ENCODE measurements around the gene DCST2. TPM values are rescaled to one million over a fixed set of nuclear protein-coding genes. Genes with fewer than 3 reads are reported as not detected.

Gene DCST2
- polyA plus RNA-seq, 1 donor, result 0.63 TPM

DNA sequence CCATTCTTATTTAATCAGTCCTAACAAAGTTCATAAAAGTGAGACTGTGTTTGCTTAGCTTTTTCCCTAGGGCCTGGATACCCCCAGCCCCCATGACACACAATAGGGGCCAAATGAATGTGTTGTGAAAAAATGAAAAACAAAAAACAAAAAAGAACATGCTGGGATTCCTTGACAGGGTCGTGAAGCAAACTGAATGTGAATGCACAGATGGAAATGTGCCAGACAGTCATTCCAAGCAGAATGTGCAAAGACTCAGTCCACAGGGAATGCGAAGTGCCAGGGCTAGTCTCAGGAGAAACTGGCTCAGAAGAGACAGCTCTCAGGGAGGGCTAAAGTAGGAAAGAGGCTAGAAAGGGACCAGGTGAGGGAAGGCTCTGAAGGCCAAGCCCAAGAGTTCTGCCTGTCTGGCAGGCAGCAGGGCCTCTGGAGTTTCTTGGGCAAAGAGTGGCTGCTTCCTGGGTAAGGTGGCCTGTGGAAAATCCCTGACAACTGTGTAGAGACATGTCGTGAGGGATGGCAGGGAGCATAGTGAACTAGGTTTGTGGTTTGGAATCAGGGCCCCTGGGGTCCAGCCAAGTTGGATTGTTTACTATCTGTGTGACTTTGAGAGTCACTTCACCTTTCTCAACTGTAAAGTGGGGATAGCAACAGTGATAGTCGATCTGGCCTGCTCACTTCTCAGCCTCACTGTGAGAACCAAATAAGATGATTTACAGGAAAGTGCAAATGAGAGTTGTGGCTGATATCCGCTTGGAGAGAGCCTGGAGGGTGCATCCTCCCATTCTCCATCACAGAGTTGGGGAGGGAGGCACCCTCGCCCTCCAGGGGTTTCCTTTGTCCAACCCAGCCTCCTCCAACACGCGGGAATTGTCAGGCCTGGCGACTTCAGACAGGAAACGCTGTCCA, 16.3 kb upstream of the DCST2 start:
- no peak for DNase-seq (ENCODE audit: low read depth)

DNA sequence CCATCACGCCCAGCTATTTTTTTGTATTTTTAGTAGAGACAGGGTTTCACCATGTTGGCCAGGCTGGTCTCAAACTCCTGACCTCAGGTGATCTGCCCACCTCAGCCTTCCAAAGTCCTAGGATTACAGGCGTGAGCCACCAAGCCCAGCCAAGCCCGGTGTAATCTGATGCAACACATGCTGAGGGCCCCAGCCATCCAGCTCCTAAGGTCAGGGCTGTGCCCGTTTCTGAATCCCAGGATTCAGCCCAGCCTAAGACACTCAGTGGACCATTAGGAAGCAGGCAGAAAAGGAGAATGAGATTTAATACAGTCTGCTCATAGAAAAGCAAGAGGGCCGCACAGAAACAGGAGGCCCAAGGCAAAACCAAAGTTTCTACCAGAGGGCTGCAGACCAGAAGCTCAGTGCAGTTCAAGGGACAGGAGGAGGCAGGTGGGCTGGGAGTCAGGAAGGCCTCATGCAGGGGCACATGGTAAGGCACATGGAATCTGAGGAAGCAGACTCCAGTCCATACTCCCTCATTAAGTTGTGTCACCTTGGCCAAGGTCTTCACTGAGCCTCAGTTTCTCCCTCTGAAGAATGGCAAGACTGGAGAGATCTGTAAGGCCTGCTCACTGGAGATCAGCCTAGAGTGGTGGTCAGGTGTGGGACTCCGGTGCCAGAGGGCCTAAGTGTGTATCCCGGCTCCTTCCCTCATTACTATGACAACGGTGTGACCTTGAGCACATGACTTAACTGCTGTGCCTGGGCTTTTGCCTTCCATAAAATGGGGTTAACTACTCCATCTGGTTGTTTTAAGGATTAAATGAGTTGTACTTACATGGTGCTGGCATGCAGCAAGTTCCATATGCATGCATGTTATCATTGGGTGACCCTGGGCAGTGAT, 15.1 kb upstream of the DCST2 start:
- DNase-seq (ENCODE audit: low read depth), result no peak

DNA sequence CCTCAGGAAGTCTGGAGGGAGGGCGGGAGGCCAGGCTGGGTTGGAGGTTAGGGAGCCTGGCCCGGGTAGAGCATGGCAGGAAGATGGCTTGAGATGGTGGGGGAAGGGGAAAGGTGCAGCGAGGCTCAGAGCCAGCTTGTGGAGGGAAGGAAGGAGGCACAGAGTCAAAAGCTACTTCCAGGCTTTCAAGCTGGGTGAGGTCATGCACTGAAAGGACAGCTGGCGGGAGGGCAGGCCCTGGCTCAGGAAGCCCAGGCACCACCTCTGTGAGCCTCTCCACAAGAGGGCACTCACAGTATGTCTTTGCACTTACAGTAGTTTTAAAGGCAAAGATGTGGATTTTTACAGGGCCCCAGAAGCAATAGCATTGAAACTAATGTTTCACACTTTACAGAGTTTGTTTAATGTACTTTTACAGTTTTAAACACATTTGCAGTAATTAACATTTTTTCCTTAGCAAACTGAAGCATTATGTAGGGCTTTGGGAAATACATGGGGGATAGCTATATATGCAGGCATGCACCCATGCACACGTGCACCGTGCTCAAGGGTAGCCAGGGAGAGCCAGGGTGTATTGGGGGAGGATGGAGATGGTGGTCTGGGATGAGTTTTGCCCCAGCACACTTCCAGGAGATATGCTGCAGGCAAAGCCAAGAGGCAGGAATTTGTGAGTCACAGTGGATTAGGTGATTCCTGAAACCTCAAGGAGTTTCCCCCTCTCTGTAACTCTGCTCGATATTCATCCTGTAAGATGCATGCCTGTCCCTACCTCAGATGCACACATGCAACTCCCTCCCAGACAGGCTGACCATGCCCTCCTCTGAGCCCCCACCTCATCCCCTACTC, 11.5 kb upstream of the DCST2 start:
- DNase-seq (ENCODE audit: low read depth), result no peak

DNA sequence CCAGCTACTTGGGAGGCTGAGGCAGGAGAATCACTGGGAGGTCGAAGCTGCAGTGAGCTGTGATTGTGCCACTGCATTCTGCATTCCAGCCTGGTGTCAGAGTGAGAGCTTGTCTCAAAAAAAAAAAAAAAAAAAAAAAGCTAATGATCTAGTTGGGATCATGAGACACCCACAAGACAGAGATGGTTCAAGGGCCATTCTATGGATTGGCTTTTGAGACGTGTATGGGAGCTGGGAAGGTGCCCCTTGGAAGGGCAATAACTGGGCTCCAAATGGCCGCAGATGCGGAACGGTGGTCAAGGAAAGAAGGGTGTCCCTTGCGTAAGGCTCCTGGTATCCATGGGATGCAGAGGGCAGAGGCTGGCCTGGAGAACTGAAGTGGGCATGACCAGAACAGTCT, 10.8 kb upstream of the DCST2 start:
- DNase-seq (ENCODE audit: low read depth), result no peak

DNA sequence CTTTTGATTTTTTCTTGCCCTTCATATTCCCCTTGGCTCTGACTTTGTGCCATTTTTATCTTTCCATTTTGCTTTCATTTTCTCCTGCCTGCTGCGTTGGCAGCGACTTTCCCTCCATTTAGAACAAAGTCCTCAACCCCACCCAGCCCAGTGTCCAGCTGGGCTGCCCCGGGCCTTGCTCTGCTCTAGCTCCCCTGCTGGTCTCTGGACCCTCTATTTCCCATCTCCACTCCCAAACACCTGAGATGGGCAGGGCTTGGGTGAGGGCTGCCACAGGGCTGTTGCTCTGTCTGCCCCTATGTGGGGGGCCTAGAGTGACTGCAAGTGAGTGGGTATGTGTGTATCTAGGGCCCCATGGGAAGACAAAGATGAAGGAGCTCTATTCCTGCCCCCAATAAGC, 10.2 kb upstream of the DCST2 start:
- DNase-seq (ENCODE audit: low read depth), result no peak

DNA sequence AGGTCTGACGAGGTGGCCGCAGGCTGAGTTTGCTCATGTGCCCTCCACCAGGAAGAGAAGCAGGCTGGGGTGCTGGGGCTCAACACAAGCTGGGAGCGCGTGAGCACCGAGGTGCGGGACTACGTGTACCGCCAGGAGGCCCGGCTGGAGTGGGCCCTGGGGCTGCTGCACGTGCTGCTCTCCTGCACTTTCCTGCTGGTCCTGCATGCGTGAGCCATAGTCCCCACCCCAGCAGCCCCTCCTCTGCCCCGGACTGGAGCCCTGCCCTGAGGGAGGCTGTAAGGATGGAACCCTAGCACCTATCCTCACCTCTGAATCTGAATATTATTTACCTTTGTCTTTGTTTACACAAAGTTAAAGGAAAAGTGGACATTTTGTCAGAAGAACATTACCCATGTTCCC, 9.7 kb upstream of the DCST2 start:
- no peak for DNase-seq (ENCODE audit: low read depth)

DNA sequence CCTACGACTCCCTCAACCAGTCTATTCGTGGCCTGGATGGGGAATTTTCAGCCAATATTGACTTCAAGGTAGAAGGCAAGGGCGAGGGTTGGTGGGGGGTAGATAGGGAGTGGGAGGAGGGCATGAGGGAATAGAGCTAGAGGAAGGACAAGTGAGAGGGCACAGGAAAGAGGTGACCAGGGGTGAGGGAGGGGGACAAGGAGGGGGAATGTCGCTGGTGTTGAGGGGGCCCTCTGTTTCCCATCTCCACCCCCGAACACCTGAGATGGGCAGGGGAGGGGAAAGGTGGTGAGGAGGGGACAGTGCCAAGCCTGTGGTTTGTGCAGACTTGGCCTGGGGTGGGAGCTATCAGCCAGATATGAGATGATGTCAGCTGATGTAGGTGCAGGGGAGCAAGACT, 9.2 kb upstream of the DCST2 start:
- no peak for DNase-seq (ENCODE audit: low read depth)

DNA sequence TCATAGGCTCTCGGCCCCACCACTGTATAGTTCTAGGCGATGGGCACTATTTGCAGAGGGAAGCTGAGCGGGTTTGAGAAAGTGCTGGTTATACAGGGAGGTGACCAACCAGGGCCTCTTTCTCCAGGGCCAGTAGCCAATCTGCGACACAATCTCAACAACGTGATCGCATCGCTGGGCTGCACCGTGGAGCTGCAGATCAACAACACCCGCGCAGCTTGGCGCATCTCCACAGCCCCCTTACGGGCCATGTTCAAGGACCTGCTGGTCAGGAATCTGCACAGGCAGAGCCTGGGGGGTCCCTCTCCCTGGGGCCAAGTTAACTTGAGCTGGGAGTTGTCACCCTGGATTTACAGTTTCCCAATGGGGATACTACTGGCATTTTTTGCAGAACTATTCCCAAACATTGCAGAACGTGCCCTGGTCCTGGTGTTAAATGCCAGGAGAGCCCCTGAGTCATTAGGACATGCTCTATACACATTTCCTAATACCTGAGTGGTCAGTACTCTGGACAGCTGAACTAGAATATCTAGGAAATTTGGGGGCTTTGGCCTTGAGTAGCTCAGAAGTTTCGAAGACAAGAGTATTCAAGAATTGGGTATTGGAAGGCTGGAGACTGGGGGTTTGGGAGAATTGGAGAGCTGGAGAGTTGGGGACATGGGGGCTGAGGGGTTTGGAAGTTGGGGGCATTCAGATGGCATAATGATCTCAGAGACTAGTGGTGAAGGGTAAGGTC, 6.9 kb upstream of the DCST2 start:
- no peak for DNase-seq (ENCODE audit: low read depth)

DNA sequence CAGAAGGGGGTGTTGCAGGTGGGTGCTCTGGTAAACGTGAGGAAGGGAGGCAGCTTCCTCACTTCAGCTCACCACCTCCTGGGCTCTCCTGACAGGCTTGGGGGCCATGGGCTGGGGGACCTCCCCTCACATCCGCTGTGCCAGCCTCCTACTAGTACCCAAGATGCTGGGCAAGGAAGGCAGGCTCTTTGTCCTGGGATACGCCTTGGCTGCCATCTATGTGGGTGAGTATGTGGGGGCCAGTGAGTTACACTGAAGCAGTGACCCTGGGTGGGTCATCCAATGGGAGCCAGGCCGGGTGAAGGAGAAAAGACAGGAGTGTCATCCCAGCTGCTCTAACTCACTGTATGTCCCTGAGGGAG, 5.7 kb upstream of the DCST2 start:
- DNase-seq (ENCODE audit: low read depth), result no peak

DNA sequence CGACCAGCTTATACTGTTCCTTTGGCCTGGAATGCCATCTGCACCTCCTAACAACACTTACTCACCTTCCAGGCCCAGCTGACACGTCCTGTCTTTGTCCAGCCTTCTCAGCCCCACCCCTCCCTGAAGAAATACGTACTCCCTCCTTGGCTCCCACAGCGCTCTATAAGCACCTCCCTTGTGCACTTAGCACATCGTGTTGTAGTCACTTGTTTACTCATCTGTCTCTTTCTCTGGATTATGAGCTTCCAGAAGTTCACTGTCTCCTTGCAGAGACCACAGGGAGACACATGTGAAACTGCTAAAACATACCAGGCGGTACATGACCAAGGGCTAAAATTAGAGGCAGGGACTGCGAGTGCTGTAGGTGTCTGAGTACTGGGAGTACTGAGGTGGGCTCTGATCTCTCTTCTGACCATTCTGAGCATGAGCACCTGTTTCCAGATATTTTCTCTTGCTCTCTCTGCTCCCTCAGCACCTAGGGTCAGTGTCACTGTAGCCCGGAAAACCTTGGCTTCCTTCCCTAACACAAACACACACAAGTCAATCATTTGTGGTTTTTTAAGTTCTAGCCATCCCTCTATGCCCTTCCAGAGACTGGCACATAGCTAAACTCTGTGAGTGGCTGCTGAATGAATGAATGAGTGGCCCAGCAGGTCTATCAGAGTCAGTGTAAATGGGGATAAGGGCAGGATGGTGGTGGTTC, 5.2 kb upstream of the DCST2 start:
- DNase-seq (ENCODE audit: low read depth), result no peak

DNA sequence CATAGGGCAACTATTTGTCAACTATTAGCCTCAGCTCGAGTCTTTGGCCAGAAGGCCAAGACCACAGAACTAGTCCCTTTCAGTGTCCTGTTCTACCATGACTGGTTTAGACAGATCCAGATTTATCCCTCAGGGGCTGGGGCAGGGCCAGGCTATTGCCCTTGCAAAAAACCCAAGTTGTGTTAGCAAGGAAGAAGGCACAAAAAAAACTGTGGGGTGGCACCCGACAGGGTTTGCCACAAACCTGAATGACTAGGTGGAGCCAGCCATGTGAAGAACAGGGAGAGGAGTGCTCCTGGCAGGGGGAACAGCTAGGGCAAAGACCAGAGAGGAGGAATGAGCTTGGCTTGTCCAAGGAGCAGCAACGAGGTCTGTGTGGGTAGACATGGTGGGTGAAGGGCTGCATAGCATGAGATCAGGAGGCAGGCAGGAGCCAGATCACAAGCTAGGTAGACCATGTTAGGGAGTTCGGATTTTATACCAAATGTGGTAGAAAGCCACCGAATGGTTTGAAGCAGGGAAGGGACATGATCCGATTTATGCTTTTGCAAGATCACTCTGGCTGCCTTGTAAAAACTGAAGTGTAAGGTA, 4.4 kb upstream of the DCST2 start:
- no peak for DNase-seq (ENCODE audit: low read depth)

DNA sequence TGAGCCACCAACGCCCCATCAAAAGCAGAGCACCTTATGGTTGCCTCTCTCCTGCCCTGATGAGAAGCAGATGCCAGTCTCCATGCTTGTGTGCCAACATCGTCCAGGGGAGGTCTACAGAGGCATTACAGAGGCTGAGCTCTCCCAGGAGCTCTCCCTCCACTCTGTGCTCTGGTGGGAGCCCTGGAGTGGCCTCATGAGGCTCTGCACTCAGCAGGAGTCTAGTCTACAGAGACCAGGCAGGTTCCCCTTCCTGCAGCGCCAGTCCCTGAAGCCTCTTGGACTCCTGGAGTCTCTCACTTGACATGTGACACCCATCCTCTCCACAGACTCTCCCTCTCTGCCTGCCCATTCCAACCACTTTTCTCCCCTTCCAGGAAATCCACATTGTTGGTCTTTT, 3.5 kb upstream of the DCST2 start:
- DNase-seq (ENCODE audit: low read depth), result no peak

DNA sequence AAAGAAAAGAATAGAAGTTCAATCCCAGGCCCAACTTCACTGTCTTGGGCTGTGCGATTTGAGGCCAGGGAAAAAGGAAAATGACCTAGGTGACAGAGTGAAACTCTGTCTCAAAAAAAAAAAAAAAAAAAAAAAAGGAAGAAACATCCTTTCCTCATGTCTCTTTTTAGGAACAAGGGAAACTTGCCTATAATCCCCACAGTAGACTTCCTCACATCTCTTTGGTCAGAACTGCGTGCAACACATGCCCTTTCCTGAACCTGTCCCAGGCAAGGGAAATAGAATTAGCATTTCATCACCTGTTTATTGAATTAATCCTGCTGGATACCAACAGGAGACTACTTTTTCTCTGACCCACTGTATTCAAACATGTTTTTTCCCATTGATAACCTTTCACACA, 2.4 kb upstream of the DCST2 start:
- no peak for DNase-seq (ENCODE audit: low read depth)

DNA sequence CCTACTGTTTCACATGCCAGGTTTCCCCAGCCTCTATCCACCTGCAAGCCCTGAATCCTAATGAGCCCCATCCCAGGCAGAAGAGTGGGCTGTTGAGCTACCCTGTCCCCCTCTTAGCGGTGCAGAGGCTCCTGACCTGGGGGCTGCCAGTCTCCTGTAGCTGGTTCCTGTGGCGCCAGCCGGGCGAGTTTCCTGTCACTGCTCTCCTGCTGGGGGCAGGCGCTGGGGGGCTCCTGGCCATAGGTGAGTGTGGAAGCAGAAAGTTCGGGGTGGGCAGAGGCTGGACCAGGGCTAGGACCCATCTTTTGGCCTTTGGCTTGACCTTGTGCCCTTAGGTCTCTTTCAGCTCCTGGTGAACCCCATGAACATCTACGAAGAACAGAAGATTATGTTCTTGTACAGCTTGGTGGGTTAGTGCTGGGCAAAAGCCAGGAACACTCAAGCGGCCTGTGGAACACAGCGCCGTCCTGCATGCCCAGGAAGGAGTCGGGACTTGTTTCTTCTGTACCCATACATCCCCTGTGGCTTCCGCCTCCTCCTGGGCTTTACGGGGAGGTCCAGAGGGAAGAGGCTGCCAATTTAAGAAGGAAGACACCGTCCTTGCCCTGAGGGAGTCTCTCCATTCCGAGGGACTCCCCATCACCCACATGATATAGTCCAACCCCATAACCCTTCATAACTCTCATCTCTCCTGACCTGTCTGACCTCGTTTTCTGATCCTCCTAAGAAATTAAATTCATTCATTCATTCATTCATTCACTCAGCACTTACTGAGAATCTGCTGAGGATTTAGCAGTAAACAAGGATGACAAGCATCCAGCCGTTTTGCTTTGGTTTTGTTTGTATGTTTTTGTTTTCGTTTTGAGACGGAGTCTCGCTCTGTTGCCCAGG, 982 bp upstream of the DCST2 start:
- DNase-seq (ENCODE audit: low read depth), result no peak

DNA sequence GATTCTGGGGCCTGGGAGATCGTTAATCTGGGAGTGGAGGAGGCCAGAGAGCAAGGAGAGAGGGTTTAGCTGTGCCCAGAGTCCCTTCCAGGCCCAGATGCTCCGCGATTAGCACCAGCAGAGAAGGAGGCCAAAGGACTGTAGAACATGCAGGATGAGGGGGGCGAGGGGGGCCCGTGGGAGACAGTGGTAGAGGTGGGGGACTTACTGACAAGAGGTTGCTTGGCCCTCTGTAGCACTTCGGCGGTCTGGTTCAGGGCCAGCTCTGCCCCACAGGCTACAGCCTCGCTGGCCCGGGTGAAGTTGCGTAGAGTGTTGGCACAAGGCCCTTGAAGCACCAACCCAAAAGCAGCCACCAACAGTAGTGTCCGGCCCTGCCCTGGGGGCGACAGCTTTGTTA, 695 bp downstream of the DCST2 start:
- no peak for DNase-seq (ENCODE audit: low read depth)

DNA sequence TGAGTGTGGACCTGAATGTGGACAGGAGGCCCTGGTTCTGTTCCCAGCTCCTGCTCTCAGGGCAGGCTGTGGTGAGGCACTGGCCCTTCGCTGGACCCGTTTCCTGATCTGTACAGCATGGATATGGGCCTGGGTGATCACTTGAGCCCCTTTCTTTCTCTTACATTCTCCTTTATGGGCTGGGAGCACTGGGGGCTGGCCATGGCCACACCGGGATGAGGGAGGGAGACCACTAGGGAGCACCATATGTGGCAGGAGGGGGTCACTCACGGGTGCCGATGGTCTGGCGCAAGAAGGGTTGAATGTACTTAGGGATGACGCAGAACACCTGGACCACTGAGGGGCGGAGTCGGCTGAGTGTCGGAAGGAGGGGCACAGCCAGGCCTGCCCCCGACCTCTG, 2.7 kb downstream of the DCST2 start:
- DNase-seq (ENCODE audit: low read depth), result no peak

DNA sequence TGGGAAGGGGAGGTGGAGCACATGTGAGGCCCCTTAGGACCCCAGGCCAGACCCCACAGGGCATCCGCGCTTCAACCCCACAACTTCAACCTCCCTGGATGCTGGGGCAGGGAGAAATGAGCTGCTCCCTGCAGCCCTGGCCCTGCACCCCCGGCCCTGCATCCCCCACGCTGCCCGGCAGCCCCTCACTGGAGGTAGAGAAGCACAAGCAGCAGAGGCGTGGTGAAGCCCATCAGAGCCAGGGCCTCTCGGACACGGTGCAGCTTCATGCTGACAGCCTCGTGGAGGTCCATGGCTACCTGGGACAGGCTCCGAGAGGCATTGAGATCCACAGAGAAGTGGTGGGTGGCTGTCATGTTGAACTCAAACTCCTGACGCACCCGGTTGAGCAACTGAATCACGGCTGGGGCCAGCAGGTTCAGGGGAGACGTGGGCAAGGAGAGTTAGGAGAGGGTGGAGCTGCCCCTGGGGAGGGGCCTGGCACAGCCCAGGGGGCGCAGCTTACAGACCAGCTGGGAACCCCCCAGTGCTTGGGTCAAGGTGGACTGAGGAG, 3.3 kb downstream of the DCST2 start:
- no peak for DNase-seq (ENCODE audit: low read depth)

DNA sequence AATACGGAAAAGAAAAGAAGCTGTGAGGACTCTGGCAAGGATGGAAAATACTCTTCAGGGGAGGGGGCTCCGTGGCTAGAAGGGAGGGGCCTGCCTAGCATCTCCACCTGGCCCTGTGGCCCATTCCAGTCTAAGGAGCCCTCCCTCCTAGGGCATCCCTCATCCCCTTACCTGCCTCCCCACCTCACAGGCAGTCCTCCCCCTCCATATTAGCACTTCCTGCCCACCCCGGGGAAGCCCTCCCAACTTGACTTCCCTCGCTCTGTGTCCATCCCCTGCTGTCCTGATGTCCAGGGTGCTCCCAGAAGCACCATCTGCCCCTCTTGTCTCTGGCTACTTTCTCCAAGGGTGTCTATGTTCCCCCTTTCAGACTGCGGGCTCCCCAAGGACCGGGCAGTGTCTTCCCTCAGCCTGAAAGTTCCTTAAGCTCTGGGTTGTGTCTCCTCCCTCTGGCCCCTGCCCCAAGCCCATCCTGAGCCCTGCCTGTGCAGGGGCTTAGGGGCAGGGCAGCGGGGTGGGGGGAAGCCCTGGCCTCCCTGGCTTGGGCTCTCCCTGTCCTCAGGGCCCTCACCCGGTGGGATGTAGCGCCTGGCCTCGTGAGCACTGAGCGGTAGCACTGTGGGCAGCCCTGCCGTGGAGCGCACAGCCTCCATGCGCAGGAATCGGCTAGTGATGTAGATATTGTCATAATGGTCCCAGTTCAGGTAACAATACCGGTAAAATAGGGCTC, 3.9 kb downstream of the DCST2 start:
- no peak for DNase-seq (ENCODE audit: low read depth)

All from forelimb muscle (tissue), 1 donor.